Neural cell (in vitro differentiated cells): ENCODE measurements around the gene RPS6KA2.

Experiments used
- CTCF ChIP-seq: fragments of 450-650 bp; IDR thresholded peaks from 2 replicates; pipeline ENCODE4 v1.5.1; 2014; ENCODE audit warnings: antibody characterized with exemption, mild to moderate bottlenecking, moderate library complexity; ENCODE audit not compliant: poor library complexity, severe bottlenecking
- EP300 ChIP-seq: fragments of 450-650 bp; conservative IDR thresholded peaks from 2 replicates; pipeline ENCODE4 v1.6.1; 2014; ENCODE audit warnings: antibody characterized with exemption, mild to moderate bottlenecking, moderate library complexity; ENCODE audit not compliant: poor library complexity, severe bottlenecking
- EZH2 ChIP-seq: fragments of 200-600, 300-800 bp; shearing (Covaris generic), sonication (generic); IDR thresholded peaks from 2 replicates; pipeline ENCODE4 v1.6.1; 2014; ENCODE audit warnings: antibody characterized with exemption, low read length, borderline replicate concordance, mild to moderate bottlenecking; ENCODE audit not compliant: insufficient read depth, poor library complexity, severe bottlenecking
- MXI1 ChIP-seq: fragments of 450-650 bp; conservative IDR thresholded peaks from 2 replicates; pipeline ENCODE4 v1.6.1; 2014; ENCODE audit warnings: antibody characterized with exemption, mild to moderate bottlenecking; ENCODE audit not compliant: poor library complexity, severe bottlenecking
- POLR2AphosphoS5 ChIP-seq: IDR thresholded peaks from 2 replicates; pipeline ENCODE4 v1.6.1; 2012
- RAD21 ChIP-seq: fragments of 450-650 bp; conservative IDR thresholded peaks from 2 replicates; pipeline ENCODE4 v1.6.1; 2014; ENCODE audit warnings: antibody characterized with exemption, mild to moderate bottlenecking, moderate library complexity
- REST ChIP-seq: IDR thresholded peaks from 2 replicates; pipeline ENCODE4 v1.6.1; 2012; ENCODE audit warnings: borderline replicate concordance
- SMC3 ChIP-seq: fragments of 450-650 bp; conservative IDR thresholded peaks from 2 replicates; pipeline ENCODE4 v1.6.1; 2014; ENCODE audit warnings: antibody characterized with exemption, mild to moderate bottlenecking, moderate library complexity; ENCODE audit not compliant: poor library complexity
- TAF1 ChIP-seq: IDR thresholded peaks from 2 replicates; pipeline ENCODE4 v1.6.1; 2012; ENCODE audit warnings: low read depth

GRCh38 chr6:166643891-166644590 is 17.0 kb upstream of the RPS6KA2 start:
- no peak for TF ChIP-seq CTCF
- TF ChIP-seq RAD21: no peak
- no peak for TF ChIP-seq EP300
- TF ChIP-seq TAF1: no peak
- no peak for TF ChIP-seq POLR2AphosphoS5
- TF ChIP-seq REST: no peak
- TF ChIP-seq EZH2: no peak
- no peak for TF ChIP-seq SMC3
- TF ChIP-seq MXI1: no peak
